Fibroblast of skin of back (primary cell): ENCODE measurements around the gene TIAM1.

ENCODE experiments used
- DNase-seq: peaks from one replicate; pipeline ENCODE4 v3.0.0-alpha.2; 2013

Gene TIAM1

GRCh38 chr21:31352836-31353235, 8.8 kb upstream of the TIAM1 start:
- DNase-seq, result no peak

- no peak for DNase-seq
Observed at GRCh38 chr21:31351960-31352359, 7.9 kb upstream of the TIAM1 start.

- DNase-seq, result peak; percentile 70
Observed at GRCh38 chr21:31351438-31351837, 7.4 kb upstream of the TIAM1 start.

- no peak for DNase-seq
Observed at GRCh38 chr21:31349208-31349607, 5.1 kb upstream of the TIAM1 start.

- no peak for DNase-seq
Observed at GRCh38 chr21:31348188-31348587, 4.1 kb upstream of the TIAM1 start.

GRCh38 chr21:31347435-31348032, 3.5 kb upstream of the TIAM1 start:
- peak; percentile 50 for DNase-seq

GRCh38 chr21:31346256-31346821, 2.3 kb upstream of the TIAM1 start:
- DNase-seq, result peak; percentile 20

- DNase-seq, result no peak
Observed at GRCh38 chr21:31345136-31345535, 1.1 kb upstream of the TIAM1 start.

- DNase-seq, result no peak
Observed at GRCh38 chr21:31343030-31343510, 991 bp downstream of the TIAM1 start.

GRCh38 chr21:31342348-31342747, 1.7 kb downstream of the TIAM1 start:
- DNase-seq, result no peak

GRCh38 chr21:31340942-31341487, 3.0 kb downstream of the TIAM1 start:
- no peak for DNase-seq

- no peak for DNase-seq
Observed at GRCh38 chr21:31340514-31340913, 3.5 kb downstream of the TIAM1 start.

GRCh38 chr21:31339721-31340120, 4.3 kb downstream of the TIAM1 start:
- DNase-seq, result no peak

- no peak for DNase-seq
Observed at GRCh38 chr21:31338908-31339368, 5.1 kb downstream of the TIAM1 start.

GRCh38 chr21:31337996-31338907, 5.8 kb downstream of the TIAM1 start:
- no peak for DNase-seq

GRCh38 chr21:31337086-31337485, 7.0 kb downstream of the TIAM1 start:
- DNase-seq, result no peak

GRCh38 chr21:31336739-31337040, 7.4 kb downstream of the TIAM1 start:
- DNase-seq, result no peak

GRCh38 chr21:31335957-31336738, 7.9 kb downstream of the TIAM1 start:
- DNase-seq, result peak; percentile 98

GRCh38 chr21:31334648-31335121, 9.4 kb downstream of the TIAM1 start:
- DNase-seq, result peak; percentile 33

GRCh38 chr21:31332525-31332924, 11.5 kb downstream of the TIAM1 start:
- DNase-seq, result no peak

GRCh38 chr21:31331231-31331630, 12.8 kb downstream of the TIAM1 start:
- DNase-seq, result peak; percentile 18

- DNase-seq, result no peak
Observed at GRCh38 chr21:31330144-31330483, 13.9 kb downstream of the TIAM1 start.
